BLaER1 (cell line): Measurements from ENCODE around the gene HSPG2.
A peak's percentile ranks its signal among the peaks of the same experiment; 100 is the strongest.
"Not testable (repeated sequence)": the region's sequence is repeated elsewhere in the genome, so short reads cannot be mapped to it uniquely, and the experiment has no call there.

Experiments used
- H3K27ac ChIP-seq: shearing (Covaris generic); formaldehyde crosslinking; 2 replicates; pipeline ENCODE4 v1.8.1; 2022
- H3K27me3 ChIP-seq: shearing (Covaris generic); formaldehyde crosslinking; 2 replicates; pipeline ENCODE4 v1.8.1; 2022
- H3K36me3 ChIP-seq: shearing (Covaris generic); formaldehyde crosslinking; 2 replicates; pipeline ENCODE4 v1.8.1; 2022
- H3K4me1 ChIP-seq: shearing (Covaris generic); formaldehyde crosslinking; 2 replicates; pipeline ENCODE4 v1.8.1; 2022
- H3K4me2 ChIP-seq: shearing (Covaris generic); formaldehyde crosslinking; 2 replicates; pipeline ENCODE4 v1.8.1; 2022
- H3K4me3 ChIP-seq: shearing (Covaris generic); formaldehyde crosslinking; 2 replicates; pipeline ENCODE4 v1.8.1; 2022
- H3K9ac ChIP-seq: shearing (Covaris generic); formaldehyde crosslinking; 2 replicates; pipeline ENCODE4 v1.8.1; 2022
- H3K9me3 ChIP-seq: shearing (Covaris generic); formaldehyde crosslinking; 2 replicates; pipeline ENCODE4 v1.8.1; 2022
- H4K20me1 ChIP-seq: shearing (Covaris generic); formaldehyde crosslinking; 2 replicates; pipeline ENCODE4 v1.8.1; 2022
- Cebpa-rat ChIP-seq: shearing (Covaris generic); IDR thresholded peaks from 2 replicates; pipeline ENCODE4 v1.8.1; 2022

HSPG2 gene

DNA sequence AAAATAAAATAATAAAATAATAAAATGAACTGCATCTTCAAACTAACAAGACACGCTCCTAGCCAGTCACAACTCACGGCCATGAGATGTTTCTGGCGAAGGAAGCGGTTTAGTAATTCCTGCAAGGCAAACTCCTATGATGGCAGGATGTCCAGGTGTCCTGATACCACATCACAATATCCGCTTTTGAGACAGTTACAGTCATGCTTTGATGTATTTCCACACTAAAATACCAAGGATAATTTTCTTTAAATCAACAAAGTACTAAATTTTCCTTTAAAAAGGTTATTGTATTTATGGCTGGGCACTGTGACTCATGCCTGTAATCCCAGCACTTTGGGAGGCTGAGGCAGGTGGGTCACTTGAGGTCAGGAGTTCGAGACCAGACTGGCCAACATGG is 30.1 kb upstream of the HSPG2 start:
- not testable (repeated sequence) for H4K20me1 ChIP-seq, H3K27me3 ChIP-seq, H3K9me3 ChIP-seq, H3K27ac ChIP-seq, H3K36me3 ChIP-seq, H3K4me1 ChIP-seq, H3K9ac ChIP-seq, H3K4me3 ChIP-seq, H3K4me2 ChIP-seq

- TF ChIP-seq Cebpa-rat = no peak
- Histone ChIP-seq H4K20me1 (no peaks in the 10 kb centered on the region), H3K4me3 (no peak overlapping the region), H3K27ac (no peak overlapping the region), H3K4me1 (peaks cover 15% of the 10 kb centered on the region), H3K9ac (no peak overlapping the region), H3K9me3 (no peaks in the 10 kb centered on the region), H3K4me2 (no peak overlapping the region), H3K27me3 (no peaks in the 10 kb centered on the region), H3K36me3 (no peaks in the 10 kb centered on the region)
These were observed 29.3 kb upstream of the HSPG2 start for GRCh38 chr1:21966247-21967000.

DNA sequence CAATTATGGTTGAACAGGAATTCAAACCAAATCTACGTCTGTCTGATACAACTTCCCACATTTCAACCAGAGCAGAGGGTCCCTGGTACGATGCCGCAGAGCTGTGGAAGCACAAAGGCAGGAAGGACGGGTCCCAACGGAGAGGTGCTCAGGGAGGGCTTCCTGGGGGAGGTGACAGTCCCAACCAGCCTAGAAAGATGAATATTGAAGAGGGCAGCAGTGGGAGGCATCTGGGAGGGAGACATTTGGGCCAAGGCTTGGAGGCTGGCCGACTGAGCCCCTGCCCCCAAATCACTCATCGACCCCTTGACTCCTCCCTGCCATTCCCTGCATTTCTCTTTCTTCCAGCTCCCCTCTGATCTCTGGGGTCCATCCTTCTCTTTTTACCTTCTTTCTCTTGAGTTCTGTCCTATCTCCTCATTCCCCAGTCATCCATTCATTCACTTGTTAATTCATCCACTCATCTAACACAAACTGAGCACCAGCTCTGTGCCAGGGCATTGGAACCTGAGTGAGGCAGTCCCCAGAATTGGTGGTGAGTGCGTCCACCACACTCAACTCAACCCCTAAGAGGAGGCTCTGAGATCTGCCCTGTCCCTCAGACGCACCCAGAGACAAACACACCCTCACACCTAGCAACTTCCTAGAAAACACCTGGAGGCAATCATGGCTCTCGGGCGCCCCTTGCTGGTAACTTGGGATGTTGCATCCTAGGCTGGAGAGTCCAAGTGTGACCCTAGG is 26.5 kb upstream of the HSPG2 start:
- Histone ChIP-seq H3K27ac (no peak overlapping the region), H3K9ac (no peak overlapping the region), H3K9me3 (no peaks in the 10 kb centered on the region), H3K36me3 (no peaks in the 10 kb centered on the region), H4K20me1 (no peaks in the 10 kb centered on the region), H3K4me1 (peaks cover 33% of the 10 kb centered on the region), H3K4me2 (no peak overlapping the region), H3K27me3 (no peaks in the 10 kb centered on the region), H3K4me3 (no peak overlapping the region)
- no peak for TF ChIP-seq Cebpa-rat

GRCh38 chr1:21961799-21962198 is 24.7 kb upstream of the HSPG2 start:
- H3K9ac ChIP-seq = 0 out of 2 replicates have a peak overlapping the region, but pooled peaks have one; percentile 34
- no peak for TF ChIP-seq Cebpa-rat
- H3K9me3 ChIP-seq = no peaks in the 10 kb centered on the region
- H3K36me3 ChIP-seq = no peaks in the 10 kb centered on the region
- peak overlapping the region; percentile 24; the same call in 1 of the 2 replicates for H3K4me2 ChIP-seq
- no peaks in the 10 kb centered on the region for H4K20me1 ChIP-seq
- no peaks in the 10 kb centered on the region for H3K27me3 ChIP-seq
- no peak overlapping the region for H3K4me3 ChIP-seq
- H3K4me1 ChIP-seq = peaks cover 52% of the 10 kb centered on the region
- H3K27ac ChIP-seq = peak overlapping the region; percentile 14

DNA sequence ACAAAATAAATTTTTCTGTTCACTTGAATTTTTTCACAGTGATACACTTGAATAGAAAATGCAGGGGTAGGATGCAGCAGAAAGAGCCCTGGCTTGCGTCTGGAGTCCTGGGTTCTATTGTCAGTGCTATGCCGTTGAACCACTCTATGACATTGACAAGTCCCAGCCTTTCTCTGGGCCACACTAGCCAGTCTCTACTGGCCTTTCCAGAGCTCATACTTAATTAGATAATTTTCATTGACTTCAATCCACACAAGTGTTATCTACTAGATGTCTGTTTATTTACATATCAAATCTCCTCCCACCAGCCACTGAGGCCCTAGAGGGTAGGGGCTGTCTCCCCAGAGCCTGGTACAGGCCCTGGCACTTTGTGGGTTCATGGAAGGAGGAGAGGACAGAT is 24.2 kb upstream of the HSPG2 start:
- H3K36me3 ChIP-seq = no peaks in the 10 kb centered on the region
- H3K4me1 ChIP-seq = peaks cover 56% of the 10 kb centered on the region
- no peak overlapping the region for H3K4me3 ChIP-seq
- H3K9ac ChIP-seq = 0 out of 2 replicates have a peak overlapping the region, but pooled peaks have one; percentile 34
- no peaks in the 10 kb centered on the region for H4K20me1 ChIP-seq
- H3K4me2 ChIP-seq = peak overlapping the region; percentile 24; the same call in 1 of the 2 replicates
- TF ChIP-seq Cebpa-rat = no peak
- H3K27me3 ChIP-seq = no peaks in the 10 kb centered on the region
- no peaks in the 10 kb centered on the region for H3K9me3 ChIP-seq
- peak overlapping the region; percentile 14 for H3K27ac ChIP-seq

GRCh38 chr1:21956720-21957552 is 19.8 kb upstream of the HSPG2 start:
- H3K4me3 ChIP-seq = no peak overlapping the region
- peaks cover 57% of the 10 kb centered on the region for H3K4me1 ChIP-seq
- no peaks in the 10 kb centered on the region for H3K36me3 ChIP-seq
- no peaks in the 10 kb centered on the region for H3K27me3 ChIP-seq
- H4K20me1 ChIP-seq = no peaks in the 10 kb centered on the region
- peak overlapping the region; percentile 70 for H3K4me2 ChIP-seq
- no peak for TF ChIP-seq Cebpa-rat
- no peaks in the 10 kb centered on the region for H3K9me3 ChIP-seq
- no peak overlapping the region for H3K9ac ChIP-seq
- peak overlapping the region; percentile 20 for H3K27ac ChIP-seq

DNA sequence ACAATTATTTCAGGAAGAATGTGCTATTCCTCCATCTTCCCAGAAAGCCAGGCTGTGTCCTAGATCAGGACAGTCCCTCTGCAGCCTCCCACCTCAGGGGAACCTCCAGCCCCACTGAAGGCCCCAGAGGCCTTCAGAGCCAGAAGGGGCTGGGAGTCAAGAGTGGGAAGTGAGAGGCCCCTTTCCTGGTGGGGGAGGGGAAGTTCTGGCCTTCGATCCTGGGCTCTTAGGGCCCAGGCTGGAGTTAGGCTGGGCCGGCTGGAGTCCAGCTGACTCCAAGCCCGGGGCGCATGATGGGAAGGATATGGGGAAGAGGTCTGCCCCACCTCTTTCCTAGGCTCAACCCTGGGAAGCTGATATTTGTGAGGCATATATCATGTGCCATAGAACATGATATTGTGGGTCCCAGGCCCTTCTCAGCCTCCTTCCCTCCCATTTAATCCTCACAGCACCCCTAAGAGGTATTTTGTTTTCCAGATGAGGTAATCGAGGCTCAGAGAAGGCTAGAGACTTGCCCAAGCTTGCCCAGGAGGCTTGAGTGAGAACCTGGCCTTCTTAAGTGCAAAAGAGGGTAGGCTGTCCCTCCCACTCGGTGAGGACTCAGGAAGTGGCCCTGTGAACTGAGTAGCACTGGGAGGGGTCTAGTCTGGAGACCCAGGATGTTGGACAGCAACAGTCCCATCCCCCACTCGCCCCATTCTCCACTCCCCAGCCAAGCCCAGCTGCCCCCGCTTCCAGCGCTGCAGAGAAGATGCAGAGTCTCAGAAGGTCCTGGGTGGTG is 18.6 kb upstream of the HSPG2 start:
- H3K4me3 ChIP-seq = no peak overlapping the region
- peak overlapping the region; percentile 39 for H3K4me2 ChIP-seq
- no peaks in the 10 kb centered on the region for H3K36me3 ChIP-seq
- H3K27me3 ChIP-seq = no peaks in the 10 kb centered on the region
- TF ChIP-seq Cebpa-rat = no peak
- H3K4me1 ChIP-seq = peaks cover 50% of the 10 kb centered on the region
- H4K20me1 ChIP-seq = no peaks in the 10 kb centered on the region
- H3K27ac ChIP-seq = peak overlapping the region; percentile 58
- H3K9me3 ChIP-seq = no peaks in the 10 kb centered on the region
- H3K9ac ChIP-seq = no peak overlapping the region

- no peak overlapping the region for H3K4me3 ChIP-seq
- H3K9ac ChIP-seq = no peak overlapping the region
- no peaks in the 10 kb centered on the region for H3K27me3 ChIP-seq
- H3K4me1 ChIP-seq = peaks cover 47% of the 10 kb centered on the region
- no peaks in the 10 kb centered on the region for H3K9me3 ChIP-seq
- no peak for TF ChIP-seq Cebpa-rat
- H3K4me2 ChIP-seq = no peak overlapping the region
- H3K27ac ChIP-seq = no peak overlapping the region
- no peaks in the 10 kb centered on the region for H3K36me3 ChIP-seq
- no peaks in the 10 kb centered on the region for H4K20me1 ChIP-seq
These were observed 17.9 kb upstream of the HSPG2 start for GRCh38 chr1:21955058-21955457.
